Ecto neural progenitor cell (in vitro differentiated cells): ENCODE measurements around the gene INCENP.

Experiments used
- DNase-seq: peaks from one replicate; pipeline ENCODE4 v3.0.0-alpha.2; 2018; ENCODE audit warnings: low spot score

The INCENP gene

GRCh38 chr11:62141111-62142042 is 17.6 kb downstream of the INCENP start:
- peak; percentile 36 for DNase-seq

DNA sequence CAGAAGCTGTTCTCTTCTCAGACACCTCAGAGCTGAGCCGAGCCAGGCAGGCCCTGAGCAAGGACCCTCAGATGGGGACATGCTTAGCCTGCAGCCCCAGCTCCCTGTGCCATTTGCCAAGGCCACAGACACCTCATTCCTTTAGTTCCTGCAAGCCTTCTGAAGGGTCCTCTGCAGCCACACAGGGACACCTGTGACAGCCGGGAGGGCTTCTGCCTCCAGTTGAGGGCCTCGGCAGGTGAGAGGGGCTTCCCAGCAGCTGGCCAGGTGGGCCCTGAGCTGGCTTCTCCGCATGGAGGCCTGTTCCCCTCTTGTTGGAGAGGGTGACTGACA is 18.2 kb downstream of the INCENP start:
- no peak for DNase-seq

- DNase-seq, result peak; percentile 39
Measured at GRCh38 chr11:62142921-62143320, 19.1 kb downstream of the INCENP start.

GRCh38 chr11:62143727-62144126 is 19.9 kb downstream of the INCENP start:
- DNase-seq, result no peak

DNA sequence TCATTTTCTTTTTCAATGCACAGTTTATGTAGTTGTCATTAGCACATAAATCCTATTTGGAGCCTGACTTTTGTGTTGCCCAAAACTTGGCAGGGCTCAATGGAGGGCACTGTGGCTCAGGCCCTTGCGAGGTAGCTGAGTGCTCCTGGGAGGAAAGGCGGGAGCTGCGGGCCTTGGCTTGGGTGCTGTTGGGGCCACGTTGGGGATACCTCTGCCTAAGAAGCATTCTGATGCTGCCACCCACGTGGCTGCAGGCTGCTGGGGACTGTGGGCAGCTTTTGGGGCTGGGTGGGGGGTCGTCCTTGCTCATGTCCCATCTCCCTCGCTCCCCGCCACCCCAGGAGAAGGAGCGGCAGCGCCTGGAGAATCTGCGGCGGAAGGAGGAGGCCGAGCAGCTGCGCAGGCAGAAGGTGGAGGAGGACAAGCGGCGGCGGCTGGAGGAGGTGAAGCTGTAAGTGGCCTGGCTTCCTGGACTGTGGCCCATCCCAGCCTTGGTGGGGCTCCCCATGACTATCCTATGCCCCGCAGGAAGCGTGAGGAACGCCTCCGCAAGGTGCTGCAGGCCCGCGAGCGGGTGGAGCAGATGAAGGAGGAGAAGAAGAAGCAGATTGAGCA is 20.9 kb downstream of the INCENP start:
- no peak for DNase-seq

GRCh38 chr11:62145261-62145871 is 21.6 kb downstream of the INCENP start:
- DNase-seq, result no peak

GRCh38 chr11:62146476-62147200 is 22.8 kb downstream of the INCENP start:
- no peak for DNase-seq

- peak; percentile 32 for DNase-seq
Measured at GRCh38 chr11:62147545-62147944, 23.7 kb downstream of the INCENP start.

- no peak for DNase-seq
Measured at GRCh38 chr11:62148271-62148980, 24.6 kb downstream of the INCENP start.

- DNase-seq, result no peak
Measured at GRCh38 chr11:62149986-62150886, 26.4 kb downstream of the INCENP start.

- DNase-seq, result no peak
Measured at GRCh38 chr11:62150887-62151736, 27.3 kb downstream of the INCENP start.

DNA sequence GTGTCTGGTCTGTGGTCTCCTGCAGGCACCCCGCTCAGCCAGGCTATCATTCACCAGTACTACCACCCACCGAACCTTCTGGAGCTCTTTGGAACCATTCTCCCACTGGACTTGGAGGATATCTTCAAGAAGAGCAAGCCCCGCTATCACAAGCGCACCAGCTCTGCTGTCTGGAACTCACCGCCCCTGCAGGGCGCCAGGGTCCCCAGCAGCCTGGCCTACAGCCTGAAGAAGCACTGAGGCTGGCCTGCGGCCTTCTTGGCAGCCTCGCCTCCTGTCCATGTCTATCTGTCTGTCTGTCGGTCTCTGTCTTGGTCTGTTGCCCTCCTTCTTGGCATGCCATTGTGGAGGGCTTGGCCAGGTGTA is 27.9 kb downstream of the INCENP start:
- peak; percentile 18 for DNase-seq

DNA sequence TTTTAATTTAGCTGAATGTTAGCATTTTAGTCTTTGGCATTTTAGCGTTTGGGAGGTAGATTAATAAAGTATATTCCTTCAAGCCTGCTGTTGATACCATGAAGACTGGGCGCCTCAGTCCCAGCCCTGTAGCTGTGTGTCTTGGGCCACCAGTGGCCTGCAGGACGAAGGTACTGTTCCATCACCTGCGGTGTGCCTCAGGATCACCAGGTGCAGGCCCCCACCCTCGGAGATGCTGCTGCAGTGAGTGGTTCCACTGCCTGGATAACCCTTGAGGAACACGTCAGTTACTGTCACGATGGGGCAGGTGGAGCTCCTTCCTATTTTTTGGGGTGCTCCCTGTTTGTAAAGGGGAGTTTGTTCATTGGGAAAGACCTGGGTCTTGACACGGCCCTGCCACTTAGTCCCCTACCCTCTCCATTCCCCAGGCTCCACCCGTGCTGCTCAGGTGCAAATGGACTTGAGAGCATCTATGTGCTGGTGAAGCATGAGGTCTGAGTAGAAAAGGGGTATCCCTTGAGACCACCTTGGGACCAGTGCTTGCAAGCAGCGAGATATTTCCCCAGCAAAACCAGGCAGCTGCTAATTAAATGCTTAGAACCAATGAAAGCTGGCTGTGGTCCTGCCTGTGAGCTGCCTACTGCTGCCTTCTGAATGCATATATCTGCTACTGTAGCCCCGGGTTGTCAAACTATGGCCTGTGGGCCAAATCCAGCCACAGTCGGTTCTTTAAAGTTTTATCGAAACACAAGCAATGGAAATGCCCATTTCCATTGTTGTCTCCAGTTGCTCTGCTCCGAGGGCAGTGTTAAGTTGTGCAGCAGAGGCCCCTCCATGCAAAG is 28.7 kb downstream of the INCENP start:
- DNase-seq, result peak; percentile 30

GRCh38 chr11:62153087-62153395 is 29.2 kb downstream of the INCENP start:
- DNase-seq, result no peak

GRCh38 chr11:62153617-62154016 is 29.8 kb downstream of the INCENP start:
- DNase-seq, result no peak

GRCh38 chr11:62157603-62158002 is 33.8 kb downstream of the INCENP start:
- no peak for DNase-seq

GRCh38 chr11:62166371-62166770 is 42.6 kb downstream of the INCENP start:
- no peak for DNase-seq

DNA sequence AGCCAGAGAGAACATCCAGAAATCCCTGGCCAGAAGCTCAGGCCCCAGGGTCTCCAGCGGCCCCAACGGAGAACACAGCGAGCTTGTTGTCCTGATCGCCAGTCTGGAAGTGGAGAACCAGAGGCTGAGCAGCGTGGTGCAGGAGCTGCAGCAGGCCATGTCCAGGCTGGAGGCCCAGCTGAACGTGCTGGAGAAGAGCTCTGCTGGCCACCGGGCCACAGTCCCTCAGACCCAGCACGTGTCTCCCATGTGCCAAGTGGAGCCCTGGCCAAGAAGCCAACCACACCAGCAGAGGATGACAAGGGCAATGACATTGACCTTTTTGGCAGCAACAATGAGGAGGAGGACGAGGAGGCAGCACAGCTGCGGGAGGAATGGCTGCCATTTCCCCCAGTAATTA is 45.6 kb downstream of the INCENP start:
- no peak for DNase-seq

DNA sequence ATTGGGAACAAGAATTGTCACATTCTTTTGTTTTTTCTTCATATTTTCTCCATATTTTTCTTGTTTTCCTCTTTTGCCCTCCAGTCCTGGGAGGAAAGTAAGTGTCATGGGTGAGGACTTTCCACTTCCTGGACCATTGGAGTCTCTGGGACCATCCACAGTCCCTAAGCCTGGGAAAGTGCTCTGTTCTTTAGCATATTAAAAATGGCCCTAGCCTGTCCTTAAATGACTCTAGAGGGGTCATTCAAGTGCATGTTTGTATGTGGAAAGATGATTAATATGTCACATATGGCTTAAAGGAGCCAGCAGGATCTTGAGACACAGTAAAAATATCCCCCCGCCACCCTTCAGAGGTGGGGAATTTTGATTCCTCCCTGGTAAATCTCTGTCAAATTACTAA is 46.1 kb downstream of the INCENP start:
- no peak for DNase-seq
